GM12865 (cell line): ENCODE data around the gene HDAC3.

ENCODE experiments used
- DNase-seq: peaks from one replicate; pipeline ENCODE4 v3.0.0; 2010; ENCODE audit warnings: low read depth
- H3K4me3 ChIP-seq: 2 replicates; pipeline ENCODE4 v1.5.1; 2011; ENCODE audit warnings: mild to moderate bottlenecking, low read depth, low read length, control low read depth
- CTCF ChIP-seq: IDR thresholded peaks from 2 replicates; pipeline ENCODE4 v1.5.1; 2011; ENCODE audit warnings: low read length, control low read depth, low read depth, inconsistent platforms; ENCODE audit not compliant: insufficient read depth; ENCODE audit errors: missing control alignments

HDAC3 gene

GRCh38 chr5:141640051-141640415 is 3.4 kb upstream of the HDAC3 start:
- no peak overlapping the region for H3K4me3 ChIP-seq
- no peak for DNase-seq
- no peak for TF ChIP-seq CTCF

GRCh38 chr5:141639357-141640050 is 2.9 kb upstream of the HDAC3 start:
- DNase-seq, result no peak
- TF ChIP-seq CTCF, result no peak
- no peak overlapping the region for H3K4me3 ChIP-seq

- H3K4me3 ChIP-seq, result peak overlapping the region; percentile 79; the same call in 1 of the 2 replicates
- TF ChIP-seq CTCF, result no peak
Measured at GRCh38 chr5:141638771-141639170, 2.1 kb upstream of the HDAC3 start.

GRCh38 chr5:141637767-141638419 is 1.2 kb upstream of the HDAC3 start:
- H3K4me3 ChIP-seq, result peak overlapping the region; percentile 79
- DNase-seq, result peak; percentile 86
- peak; percentile 55 for TF ChIP-seq CTCF

More at GRCh38 chr5:141638771-141639170, 2.1 kb upstream of the HDAC3 start:
- DNase-seq, result no peak

GRCh38 chr5:141637123-141637766 is 596 bp upstream of the HDAC3 start:
- TF ChIP-seq CTCF, result no peak
- peak overlapping the region; percentile 79 for H3K4me3 ChIP-seq
- peak; percentile 50 for DNase-seq

- no peak for TF ChIP-seq CTCF
- DNase-seq, result no peak
Measured at GRCh38 chr5:141636106-141636412, 590 bp downstream of the HDAC3 start.

More at GRCh38 chr5:141636106-141636412, 590 bp downstream of the HDAC3 start:
- peak overlapping the region; percentile 79 for H3K4me3 ChIP-seq
